NCI-H1694 (cell line): ENCODE measurements around the gene SIRPB1.
"Not testable (repeated sequence)": the region's sequence is repeated elsewhere in the genome, so short reads cannot be mapped to it uniquely, and the experiment has no call there.

ENCODE experiments used
- DNase-seq: peaks from one replicate; lab custom pipeline; 2025; lab: John Stamatoyannopoulos, UW

SIRPB1 gene

GRCh38 chr20:1588533-1589460 is 31.0 kb downstream of the SIRPB1 start:
- DNase-seq: no peak

- DNase-seq: no peak
Measured at GRCh38 chr20:1587781-1588532, 31.9 kb downstream of the SIRPB1 start.

- no peak for DNase-seq
Measured at GRCh38 chr20:1579488-1579887, 40.3 kb downstream of the SIRPB1 start.

- no peak for DNase-seq
Measured at GRCh38 chr20:1577906-1578305, 41.9 kb downstream of the SIRPB1 start.

GRCh38 chr20:1577313-1577712 is 42.5 kb downstream of the SIRPB1 start:
- not testable (repeated sequence) for DNase-seq

- no peak for DNase-seq
Measured at GRCh38 chr20:1576641-1577040, 43.2 kb downstream of the SIRPB1 start.

- DNase-seq: not testable (repeated sequence)
Measured at GRCh38 chr20:1576003-1576402, 43.8 kb downstream of the SIRPB1 start.

- not testable (repeated sequence) for DNase-seq
Measured at GRCh38 chr20:1571583-1571982, 48.2 kb downstream of the SIRPB1 start.
